GM18909 (cell line): ENCODE data around the gene STAT5B.
"Not testable (repeated sequence)": the region's sequence is repeated elsewhere in the genome, so short reads cannot be mapped to it uniquely, and the experiment has no call there.

ENCODE experiments used
- ATAC-seq: cut with Tn5 transposase; IDR thresholded peaks from one replicate; pipeline ENCODE4 v1.9.1; 2021; ENCODE audit warnings: mild to moderate bottlenecking; ENCODE audit not compliant: unreplicated experiment, poor library complexity

STAT5B gene

GRCh38 chr17:42200706-42201457 lies 75.3 kb downstream of the STAT5B start:
- no peak for ATAC-seq

- ATAC-seq = no peak
Measured at GRCh38 chr17:42199416-42200011, 76.7 kb downstream of the STAT5B start.

GRCh38 chr17:42198897-42199296 lies 77.3 kb downstream of the STAT5B start:
- ATAC-seq = no peak

GRCh38 chr17:42197564-42198156 lies 78.5 kb downstream of the STAT5B start:
- no peak for ATAC-seq

GRCh38 chr17:42193969-42194899 lies 82.0 kb downstream of the STAT5B start, which contains the start of gene GHDC:
TSS of gene GHDC (minus strand) at chr17:42194494. CDS start at chr17:42193581, 913 bp downstream.
- ATAC-seq = peak; percentile 77

- ATAC-seq = no peak
Measured at GRCh38 chr17:42193216-42193968, 82.8 kb downstream of the STAT5B start.

- no peak for ATAC-seq
Measured at GRCh38 chr17:42192189-42193126, 83.7 kb downstream of the STAT5B start.

GRCh38 chr17:42191275-42191608 lies 84.9 kb downstream of the STAT5B start:
- ATAC-seq = no peak

- ATAC-seq = no peak
Measured at GRCh38 chr17:42190491-42191274, 85.5 kb downstream of the STAT5B start.

- ATAC-seq = no peak
Measured at GRCh38 chr17:42189651-42189965, 86.6 kb downstream of the STAT5B start.

- no peak for ATAC-seq
Measured at GRCh38 chr17:42188749-42189650, 87.2 kb downstream of the STAT5B start.

GRCh38 chr17:42187833-42188232 lies 88.4 kb downstream of the STAT5B start:
- ATAC-seq = no peak

GRCh38 chr17:42186191-42186590 lies 90.0 kb downstream of the STAT5B start:
- not testable (repeated sequence) for ATAC-seq

- no peak for ATAC-seq
Measured at GRCh38 chr17:42185621-42185930, 90.6 kb downstream of the STAT5B start.

GRCh38 chr17:42184713-42185620 lies 91.2 kb downstream of the STAT5B start, which contains the start of gene HCRT:
TSS of gene HCRT (minus strand) at chr17:42185452. CDS start at chr17:42185365, 87 bp downstream.
- ATAC-seq = no peak
